Caki2 (cell line): ENCODE data around the gene DAB1. TPM values are rescaled to one million over a fixed set of nuclear protein-coding genes. Genes with fewer than 3 reads are reported as not detected.

Experiments
- DNase-seq: peaks from one replicate; pipeline ENCODE4 v3.0.0-alpha.2; 2015; ENCODE audit warnings: low read depth
- in situ Hi-C: cut with HindIII; loops from 2 replicates; pipeline ENCODE4 v1.10.0; 2016; ENCODE audit warnings: low sequenced_read_pairs, low pct_unique_long_range_greater_than_20kb, mixed read lengths
- total RNA-seq: library from RNA; depleted of rRNA; stranded (reverse); fragments of >200 nt; shearing (Covaris generic); gene quantifications from 2 replicates; pipeline ENCODE4 v1.2.3, GENCODE V29; 2014; ENCODE audit warnings: low replicate concordance

The DAB1 gene
- total RNA-seq, 1 experiment from 2014 or later, result not detected

DNA sequence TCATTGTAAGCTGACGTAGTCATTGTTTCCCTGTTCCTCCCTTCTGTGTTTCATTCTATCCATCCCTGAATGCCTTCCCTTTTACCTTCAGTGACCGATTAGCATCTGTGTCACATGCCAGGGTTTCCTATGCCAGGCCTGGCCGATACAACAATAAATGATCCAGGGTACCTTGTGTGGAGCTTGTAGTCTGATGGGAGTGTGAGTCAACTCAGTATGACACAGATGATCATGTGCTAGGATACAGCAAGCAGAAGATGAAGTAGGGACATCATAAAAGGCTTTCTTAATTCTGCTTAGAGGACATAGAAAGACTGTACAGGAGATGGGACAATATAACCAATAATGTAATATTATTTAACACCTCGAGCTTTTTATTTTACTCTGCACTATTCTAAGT, 294.0 kb downstream of the DAB1 start:
- in situ Hi-C loops, result no loop called here
- no peak for DNase-seq

DNA sequence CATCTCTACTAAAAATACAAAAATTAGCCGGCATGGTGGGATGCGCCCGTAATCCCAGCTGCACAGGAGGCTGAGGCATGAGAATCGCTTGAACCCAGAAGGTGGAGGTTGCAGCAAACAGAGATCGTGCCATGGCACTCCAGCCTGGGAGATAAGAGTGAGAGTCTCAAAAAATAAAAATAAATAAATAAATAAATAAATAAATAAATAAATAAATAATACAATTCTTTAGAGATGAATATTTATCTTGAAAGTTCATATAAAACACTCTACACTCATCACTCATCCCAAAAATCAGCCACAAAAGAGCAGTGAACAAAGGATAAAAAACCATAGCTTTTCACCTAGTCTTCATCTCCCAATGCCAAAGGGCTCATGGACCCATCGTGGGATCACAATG, 295.9 kb downstream of the DAB1 start:
- in situ Hi-C loops, result no loop called here
- DNase-seq, result no peak

DNA sequence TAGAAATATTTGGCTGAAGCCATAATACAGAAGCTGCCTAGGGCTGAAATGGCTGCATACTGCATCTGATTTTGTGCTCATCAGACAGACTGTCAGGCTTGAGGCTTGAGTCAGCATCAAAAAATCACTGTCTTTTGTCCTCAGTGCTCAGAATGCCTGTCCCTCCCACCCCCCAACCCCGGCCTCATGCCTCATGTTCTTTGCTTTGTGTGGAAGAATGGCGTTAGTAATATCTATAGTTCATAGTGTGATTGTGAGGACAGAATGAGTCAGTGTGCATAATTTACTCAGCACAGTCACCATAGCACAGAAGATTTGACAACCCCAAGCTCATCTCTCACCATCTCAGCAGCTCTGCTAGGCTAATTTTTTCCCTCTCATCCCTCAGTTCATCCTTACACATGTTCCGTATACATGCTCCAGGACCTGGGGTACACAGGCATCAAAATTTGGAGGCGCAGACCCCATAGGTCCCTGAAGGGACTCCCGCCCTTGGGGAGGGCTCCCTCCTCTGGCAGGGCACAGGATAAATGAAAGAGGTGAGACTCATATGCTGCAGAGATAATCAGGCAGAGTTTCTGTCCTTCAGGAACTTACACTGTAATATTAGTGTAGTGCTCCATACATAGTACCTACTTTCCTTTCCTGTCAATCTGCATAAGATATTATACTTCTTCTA, 299.0 kb downstream of the DAB1 start:
- DNase-seq, result no peak
- in situ Hi-C loops, result no loop called here

GRCh38 chr1:57124170-57124569, 299.7 kb downstream of the DAB1 start:
- DNase-seq, result no peak
- in situ Hi-C loops, result no loop called here

DNA sequence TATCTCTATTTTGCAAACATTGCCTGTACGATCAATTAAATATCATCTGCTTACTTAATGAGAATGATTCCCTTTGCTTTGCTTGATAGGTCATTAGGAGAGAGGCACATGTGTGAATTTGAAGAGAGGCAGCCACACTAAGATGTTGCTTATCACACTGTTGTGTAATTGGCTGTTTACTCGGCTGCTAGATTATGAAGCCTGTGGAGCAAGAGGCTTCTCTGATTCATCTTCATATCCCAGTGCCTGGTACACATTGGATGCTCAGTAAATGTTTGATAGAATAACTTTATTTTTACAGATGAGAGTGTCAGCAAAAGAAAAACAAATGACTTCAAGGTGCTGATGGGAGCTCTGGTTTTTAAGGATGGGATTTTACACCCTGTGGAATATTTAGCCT, 301.8 kb downstream of the DAB1 start:
- in situ Hi-C loops, result no loop called here
- DNase-seq, result no peak

DNA sequence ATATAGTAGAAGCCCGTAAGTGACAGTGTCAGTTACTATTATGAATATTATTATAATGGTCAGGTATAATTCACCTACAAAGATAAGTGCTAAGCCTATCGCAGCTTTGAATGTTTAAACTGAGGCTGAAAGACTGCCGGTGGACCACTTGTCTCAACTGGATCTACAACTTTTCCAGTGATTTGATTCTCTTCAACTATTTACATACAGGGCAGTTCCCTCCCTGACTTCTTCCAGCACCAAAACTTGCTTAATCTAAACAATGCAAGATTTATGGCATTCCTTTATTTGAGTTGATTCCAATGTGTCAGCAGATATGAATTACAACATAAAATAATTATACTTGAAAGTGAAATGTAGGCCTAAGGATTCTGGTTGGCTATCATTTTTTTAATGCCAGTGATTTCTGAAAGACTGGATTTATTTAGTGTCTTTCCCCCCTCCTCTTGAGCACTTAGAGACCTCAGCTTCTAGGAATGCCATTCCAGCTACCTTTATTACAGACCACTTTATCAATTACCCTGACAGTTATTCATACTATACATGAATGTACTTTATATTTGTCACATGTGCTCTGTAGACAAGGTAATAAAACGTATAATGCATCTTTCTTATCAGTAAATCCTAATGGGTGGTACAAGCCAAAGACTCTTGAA, 304.8 kb downstream of the DAB1 start:
- in situ Hi-C loops, result no loop called here
- no peak for DNase-seq

GRCh38 chr1:57117753-57118152, 306.1 kb downstream of the DAB1 start:
- no peak for DNase-seq
- in situ Hi-C loops, result no loop called here

- in situ Hi-C loops, result no loop called here
- DNase-seq, result no peak
Measured at GRCh38 chr1:57116871-57117270, 307.0 kb downstream of the DAB1 start.

DNA sequence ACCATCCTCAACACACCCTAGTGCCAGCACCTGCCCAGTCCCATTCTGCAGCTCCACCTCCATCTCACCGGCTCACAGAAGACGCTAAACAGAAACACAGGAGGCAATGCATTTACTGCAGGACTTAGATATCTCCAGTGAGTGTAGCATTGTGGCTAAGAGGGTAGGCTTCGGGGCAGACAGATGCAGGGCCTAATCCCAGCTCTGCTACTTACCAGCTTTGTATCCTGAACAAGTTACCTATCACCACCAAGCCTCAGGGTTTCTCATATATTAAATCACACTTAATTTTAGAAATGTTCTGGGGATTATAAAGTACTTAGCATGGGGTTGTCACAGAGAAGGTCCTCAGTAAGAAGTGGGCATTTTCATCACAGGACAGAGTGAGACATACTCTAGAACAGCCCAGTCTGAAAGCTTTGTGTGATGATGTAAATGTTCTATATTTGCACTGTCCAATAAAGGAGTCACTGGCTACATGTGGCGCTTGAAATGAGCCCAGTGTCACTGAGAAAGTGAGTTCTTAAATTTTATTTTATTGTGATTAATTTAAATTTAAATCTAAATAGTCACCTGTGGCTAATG, 308.7 kb downstream of the DAB1 start:
- in situ Hi-C loops, result no loop called here
- DNase-seq, result no peak

GRCh38 chr1:57112148-57112547, 311.7 kb downstream of the DAB1 start:
- in situ Hi-C loops, result no loop called here
- no peak for DNase-seq

DNA sequence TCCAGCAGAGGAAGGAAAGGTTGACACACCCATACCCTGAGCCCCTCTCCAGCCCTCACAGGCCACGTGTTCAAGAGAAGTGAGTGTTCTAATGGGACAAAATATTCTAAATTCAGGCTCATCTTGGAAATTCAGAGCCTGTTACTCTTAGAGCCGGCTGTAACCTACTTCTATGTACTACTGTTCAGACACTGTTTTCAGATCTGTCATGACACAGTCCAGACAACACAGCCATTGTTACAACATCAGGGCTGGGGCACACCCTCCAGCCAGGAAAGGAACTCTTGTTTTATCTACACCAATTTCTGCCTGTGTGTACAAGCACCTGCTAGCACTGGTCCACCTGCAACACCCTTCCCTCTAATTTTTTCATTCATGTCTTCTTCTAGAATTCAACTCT, 312.7 kb downstream of the DAB1 start:
- in situ Hi-C loops, result no loop called here
- no peak for DNase-seq

DNA sequence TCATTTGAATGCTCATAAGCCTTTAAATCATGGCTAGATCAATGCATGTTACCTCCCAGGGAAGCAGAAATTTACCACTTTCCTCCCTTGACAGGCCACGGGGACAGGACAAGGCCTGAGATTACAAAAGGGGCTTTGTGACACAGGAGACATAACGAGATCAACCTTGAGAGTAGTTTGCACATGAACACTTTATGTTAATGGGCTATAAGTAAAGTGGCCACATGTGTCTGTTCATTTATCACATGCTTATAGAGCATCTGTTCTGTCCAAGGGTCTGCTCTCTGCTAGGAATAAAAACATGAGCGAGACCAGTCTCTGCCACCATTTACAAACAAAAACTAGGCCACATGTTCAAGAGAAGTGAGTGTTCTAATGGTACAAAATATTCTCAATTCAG, 314.0 kb downstream of the DAB1 start:
- in situ Hi-C loops, result no loop called here
- no peak for DNase-seq

- in situ Hi-C loops, result no loop called here
- no peak for DNase-seq
Measured at GRCh38 chr1:57109247-57109646, 314.6 kb downstream of the DAB1 start.

GRCh38 chr1:57106296-57106695, 317.6 kb downstream of the DAB1 start:
- DNase-seq, result no peak
- in situ Hi-C loops, result no loop called here

GRCh38 chr1:57102561-57103326, 321.1 kb downstream of the DAB1 start:
- DNase-seq, result no peak
- in situ Hi-C loops, result no loop called here

DNA sequence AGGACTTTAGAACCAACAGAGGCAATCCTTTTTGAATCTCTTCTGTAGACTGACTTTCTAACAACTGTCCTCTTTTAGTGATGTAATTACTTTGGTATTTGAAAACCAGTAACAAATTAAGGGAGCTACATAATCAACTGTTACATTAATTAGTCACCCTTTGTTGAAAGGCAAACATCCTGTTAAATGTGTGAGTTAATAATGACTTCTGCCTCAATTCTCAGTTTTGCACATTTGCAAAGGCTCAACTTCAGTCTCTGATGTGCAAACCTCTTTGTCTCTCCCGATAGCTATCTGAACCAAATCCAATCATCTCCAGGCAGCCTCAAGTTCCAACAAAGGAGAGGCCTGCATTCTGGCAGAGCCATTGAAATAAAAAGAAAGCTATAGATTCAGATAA, 322.7 kb downstream of the DAB1 start:
- in situ Hi-C loops, result no loop called here

DNA sequence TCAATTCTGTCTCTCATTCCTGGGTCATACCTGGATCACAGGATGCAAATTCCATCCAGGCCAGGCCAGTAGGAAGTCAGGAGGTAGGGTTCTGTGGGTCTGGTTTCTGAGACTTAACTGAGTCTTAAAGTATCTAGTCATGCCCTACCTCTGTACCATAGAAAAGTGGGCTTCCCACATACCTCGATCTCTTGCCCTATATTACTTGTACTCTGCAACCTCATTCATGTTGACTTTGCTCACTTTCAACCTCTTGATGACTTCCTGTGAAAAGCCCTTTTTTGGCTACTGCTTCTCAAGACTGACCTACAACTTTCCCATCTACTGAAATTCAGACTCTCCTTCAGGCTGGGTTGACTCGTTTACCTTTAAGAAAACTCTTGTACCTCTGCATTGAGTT, 329.1 kb downstream of the DAB1 start:
- in situ Hi-C loops, result no loop called here
- no peak for DNase-seq

More for the DNA sequence above, 322.7 kb downstream of the DAB1 start:
- no peak for DNase-seq

DNA sequence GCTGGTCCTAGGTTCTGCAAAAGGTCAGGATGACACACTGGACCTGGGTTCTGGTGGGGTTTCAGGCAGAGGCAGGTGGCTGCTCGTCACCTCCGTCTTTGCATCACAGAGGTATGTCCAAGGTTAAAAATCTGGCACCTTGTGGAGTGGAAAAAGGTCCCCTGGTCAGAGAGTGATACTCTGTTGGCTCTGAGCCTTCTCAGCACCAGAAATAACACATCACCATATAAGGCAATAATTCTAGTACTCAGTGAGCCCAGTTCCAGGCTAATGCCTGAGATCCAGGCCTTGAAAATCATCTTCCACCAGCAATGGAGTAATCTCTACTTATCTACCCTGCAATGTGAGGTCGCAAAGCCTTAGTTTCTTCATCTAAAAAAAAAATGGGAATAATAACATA, 330.7 kb downstream of the DAB1 start:
- in situ Hi-C loops, result no loop called here
- DNase-seq, result no peak

DNA sequence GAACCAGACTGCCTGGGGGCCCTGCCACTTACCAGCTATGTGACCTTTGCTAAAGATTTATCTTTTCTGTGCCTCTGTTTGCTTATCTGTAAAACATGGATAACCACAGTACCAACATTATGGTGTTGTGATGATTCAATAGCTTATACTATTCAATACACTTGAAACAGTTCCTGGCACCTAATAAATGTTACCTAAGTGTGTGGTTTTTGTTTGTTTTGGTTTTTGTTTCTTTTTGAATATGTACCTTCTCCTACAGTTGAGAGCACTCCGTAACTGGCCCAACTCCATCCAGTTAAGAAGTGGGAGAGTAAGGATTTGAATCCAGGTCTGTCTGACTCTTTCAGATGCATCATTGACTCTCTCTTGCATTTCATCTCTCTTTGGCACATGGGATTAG, 332.2 kb downstream of the DAB1 start:
- no peak for DNase-seq
- in situ Hi-C loops, result no loop called here
